ENCODE measurements around the gene DDX59.
A peak's percentile ranks its signal among the peaks of the same experiment; 100 is the strongest.

The DDX59 gene

GRCh38 chr1:200626853-200627534 is 42.7 kb downstream of the DDX59 start:
- no peaks in the 10 kb centered on the region for H3K27me3 ChIP-seq (ENCODE audit: control insufficient read depth, insufficient read depth, low read length)
- H3K4me1 ChIP-seq (ENCODE audit: control insufficient read depth, low read depth, low read length) = no peaks in the 10 kb centered on the region
- H3K27ac ChIP-seq (ENCODE audit: low read length) = no peak overlapping the region
- H3K9me3 ChIP-seq (ENCODE audit: control insufficient read depth, low read depth, low read length) = no peaks in the 10 kb centered on the region
- H3K4me3 ChIP-seq (ENCODE audit: low read length) = no peak overlapping the region
- no peaks in the 10 kb centered on the region for H3K36me3 ChIP-seq (ENCODE audit: control insufficient read depth, low read depth, low read length)
- no peak overlapping the region for H3K9ac ChIP-seq (ENCODE audit: low read length)

GRCh38 chr1:200625381-200625824 is 44.3 kb downstream of the DDX59 start:
- Histone ChIP-seq H3K27ac (ENCODE audit: low read length) (no peak overlapping the region), H3K36me3 (ENCODE audit: control insufficient read depth, low read depth, low read length) (no peaks in the 10 kb centered on the region), H3K4me3 (ENCODE audit: low read length) (no peak overlapping the region), H3K9ac (ENCODE audit: low read length) (no peak overlapping the region), H3K9me3 (ENCODE audit: control insufficient read depth, low read depth, low read length) (no peaks in the 10 kb centered on the region), H3K27me3 (ENCODE audit: control insufficient read depth, insufficient read depth, low read length) (no peaks in the 10 kb centered on the region), H3K4me1 (ENCODE audit: control insufficient read depth, low read depth, low read length) (no peaks in the 10 kb centered on the region)

- Histone ChIP-seq H3K4me1 (ENCODE audit: control insufficient read depth, low read depth, low read length) (no peaks in the 10 kb centered on the region), H3K27me3 (ENCODE audit: control insufficient read depth, insufficient read depth, low read length) (no peaks in the 10 kb centered on the region), H3K4me3 (ENCODE audit: low read length) (no peak overlapping the region), H3K9ac (ENCODE audit: low read length) (no peak overlapping the region), H3K36me3 (ENCODE audit: control insufficient read depth, low read depth, low read length) (no peaks in the 10 kb centered on the region), H3K27ac (ENCODE audit: low read length) (no peak overlapping the region), H3K9me3 (ENCODE audit: control insufficient read depth, low read depth, low read length) (no peaks in the 10 kb centered on the region)
These were observed 44.9 kb downstream of the DDX59 start for GRCh38 chr1:200624679-200625335.

- Histone ChIP-seq H3K9me3 (ENCODE audit: control insufficient read depth, low read depth, low read length) (no peaks in the 10 kb centered on the region), H3K9ac (ENCODE audit: low read length) (peak within 1 kb of the TSS; percentile 88), H3K27me3 (ENCODE audit: control insufficient read depth, insufficient read depth, low read length) (no peaks in the 10 kb centered on the region), H3K4me3 (ENCODE audit: low read length) (peak within 1 kb of the TSS; percentile 87), H3K36me3 (ENCODE audit: control insufficient read depth, low read depth, low read length) (peaks cover 22% of the 10 kb centered on the region), H3K4me1 (ENCODE audit: control insufficient read depth, low read depth, low read length) (no peaks in the 10 kb centered on the region), H3K27ac (ENCODE audit: low read length) (no peak within 1 kb of the TSS)
These were observed 49.2 kb downstream of the DDX59 start, which contains the start of gene KIF14 for GRCh38 chr1:200620273-200621131. Gene KIF14, minus strand, starts transcription at chr1:200620751. Its CDS starts 2,028 bp downstream, at chr1:200618723.

- H3K36me3 ChIP-seq (ENCODE audit: control insufficient read depth, low read depth, low read length) = peaks cover 27% of the 10 kb centered on the region
- H3K4me3 ChIP-seq (ENCODE audit: low read length) = peak overlapping the region; percentile 87
- H3K4me1 ChIP-seq (ENCODE audit: control insufficient read depth, low read depth, low read length) = no peaks in the 10 kb centered on the region
- H3K27me3 ChIP-seq (ENCODE audit: control insufficient read depth, insufficient read depth, low read length) = no peaks in the 10 kb centered on the region
- H3K27ac ChIP-seq (ENCODE audit: low read length) = no peak overlapping the region
- H3K9me3 ChIP-seq (ENCODE audit: control insufficient read depth, low read depth, low read length) = no peaks in the 10 kb centered on the region
- H3K9ac ChIP-seq (ENCODE audit: low read length) = peak overlapping the region; percentile 88
These were observed 49.8 kb downstream of the DDX59 start for GRCh38 chr1:200619894-200620272.

GRCh38 chr1:200610846-200611245 is 58.9 kb downstream of the DDX59 start:
- no peaks in the 10 kb centered on the region for H3K27me3 ChIP-seq (ENCODE audit: control insufficient read depth, insufficient read depth, low read length)
- no peaks in the 10 kb centered on the region for H3K4me1 ChIP-seq (ENCODE audit: control insufficient read depth, low read depth, low read length)
- H3K9ac ChIP-seq (ENCODE audit: low read length) = no peak overlapping the region
- no peaks in the 10 kb centered on the region for H3K9me3 ChIP-seq (ENCODE audit: control insufficient read depth, low read depth, low read length)
- H3K4me3 ChIP-seq (ENCODE audit: low read length) = no peak overlapping the region
- H3K27ac ChIP-seq (ENCODE audit: low read length) = no peak overlapping the region
- H3K36me3 ChIP-seq (ENCODE audit: control insufficient read depth, low read depth, low read length) = peaks cover 65% of the 10 kb centered on the region

GRCh38 chr1:200602632-200603031 is 67.1 kb downstream of the DDX59 start:
- H3K27me3 ChIP-seq (ENCODE audit: control insufficient read depth, insufficient read depth, low read length) = no peaks in the 10 kb centered on the region
- no peak overlapping the region for H3K4me3 ChIP-seq (ENCODE audit: low read length)
- H3K36me3 ChIP-seq (ENCODE audit: control insufficient read depth, low read depth, low read length) = peaks cover 85% of the 10 kb centered on the region
- no peak overlapping the region for H3K9ac ChIP-seq (ENCODE audit: low read length)
- no peak overlapping the region for H3K27ac ChIP-seq (ENCODE audit: low read length)
- H3K4me1 ChIP-seq (ENCODE audit: control insufficient read depth, low read depth, low read length) = no peaks in the 10 kb centered on the region
- H3K9me3 ChIP-seq (ENCODE audit: control insufficient read depth, low read depth, low read length) = no peaks in the 10 kb centered on the region
